22Rv1 (cell line): Measurements from ENCODE around the gene FCAMR.

ENCODE experiments used
- H3K27ac ChIP-seq: fragments of 450-650 bp; 2 replicates; pipeline ENCODE4 v1.5.1; 2017
- ZFX ChIP-seq: fragments of 450-650 bp; IDR thresholded peaks from 2 replicates; pipeline ENCODE4 v1.6.1; 2017; ENCODE audit warnings: antibody characterized with exemption, borderline replicate concordance
- TF ChIP-seq, protein P1 (sequence below): fragments of 450-650 bp; IDR thresholded peaks from 2 replicates; pipeline ENCODE4 v1.5.1; 2017; ENCODE audit warnings: mild to moderate bottlenecking

Gene FCAMR

DNA sequence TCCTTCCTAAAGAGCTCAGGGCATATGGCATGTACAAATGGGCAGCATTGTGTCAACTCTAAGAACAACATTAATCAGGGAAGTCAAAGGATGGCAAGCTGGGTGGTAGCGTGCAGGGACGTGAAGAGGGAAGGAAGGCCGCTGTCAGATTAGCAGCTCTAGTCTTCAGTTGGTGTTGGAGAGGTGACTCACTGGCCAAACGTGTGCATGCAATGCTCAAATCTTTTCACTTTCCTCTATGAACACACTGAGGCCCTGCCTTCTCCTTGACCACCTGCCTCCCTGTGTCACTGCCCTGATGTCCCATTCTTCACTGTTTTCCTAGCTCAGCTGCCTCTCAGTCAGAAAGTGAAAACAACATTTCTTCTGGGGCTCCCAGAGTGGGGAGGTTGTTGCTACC is 18.1 kb downstream of the FCAMR start:
- TF ChIP-seq ZFX = no peak
- TF ChIP-seq, protein P1, sequence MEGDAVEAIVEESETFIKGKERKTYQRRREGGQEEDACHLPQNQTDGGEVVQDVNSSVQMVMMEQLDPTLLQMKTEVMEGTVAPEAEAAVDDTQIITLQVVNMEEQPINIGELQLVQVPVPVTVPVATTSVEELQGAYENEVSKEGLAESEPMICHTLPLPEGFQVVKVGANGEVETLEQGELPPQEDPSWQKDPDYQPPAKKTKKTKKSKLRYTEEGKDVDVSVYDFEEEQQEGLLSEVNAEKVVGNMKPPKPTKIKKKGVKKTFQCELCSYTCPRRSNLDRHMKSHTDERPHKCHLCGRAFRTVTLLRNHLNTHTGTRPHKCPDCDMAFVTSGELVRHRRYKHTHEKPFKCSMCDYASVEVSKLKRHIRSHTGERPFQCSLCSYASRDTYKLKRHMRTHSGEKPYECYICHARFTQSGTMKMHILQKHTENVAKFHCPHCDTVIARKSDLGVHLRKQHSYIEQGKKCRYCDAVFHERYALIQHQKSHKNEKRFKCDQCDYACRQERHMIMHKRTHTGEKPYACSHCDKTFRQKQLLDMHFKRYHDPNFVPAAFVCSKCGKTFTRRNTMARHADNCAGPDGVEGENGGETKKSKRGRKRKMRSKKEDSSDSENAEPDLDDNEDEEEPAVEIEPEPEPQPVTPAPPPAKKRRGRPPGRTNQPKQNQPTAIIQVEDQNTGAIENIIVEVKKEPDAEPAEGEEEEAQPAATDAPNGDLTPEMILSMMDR = no peak
- peak overlapping the region; percentile 68 for H3K27ac ChIP-seq

DNA sequence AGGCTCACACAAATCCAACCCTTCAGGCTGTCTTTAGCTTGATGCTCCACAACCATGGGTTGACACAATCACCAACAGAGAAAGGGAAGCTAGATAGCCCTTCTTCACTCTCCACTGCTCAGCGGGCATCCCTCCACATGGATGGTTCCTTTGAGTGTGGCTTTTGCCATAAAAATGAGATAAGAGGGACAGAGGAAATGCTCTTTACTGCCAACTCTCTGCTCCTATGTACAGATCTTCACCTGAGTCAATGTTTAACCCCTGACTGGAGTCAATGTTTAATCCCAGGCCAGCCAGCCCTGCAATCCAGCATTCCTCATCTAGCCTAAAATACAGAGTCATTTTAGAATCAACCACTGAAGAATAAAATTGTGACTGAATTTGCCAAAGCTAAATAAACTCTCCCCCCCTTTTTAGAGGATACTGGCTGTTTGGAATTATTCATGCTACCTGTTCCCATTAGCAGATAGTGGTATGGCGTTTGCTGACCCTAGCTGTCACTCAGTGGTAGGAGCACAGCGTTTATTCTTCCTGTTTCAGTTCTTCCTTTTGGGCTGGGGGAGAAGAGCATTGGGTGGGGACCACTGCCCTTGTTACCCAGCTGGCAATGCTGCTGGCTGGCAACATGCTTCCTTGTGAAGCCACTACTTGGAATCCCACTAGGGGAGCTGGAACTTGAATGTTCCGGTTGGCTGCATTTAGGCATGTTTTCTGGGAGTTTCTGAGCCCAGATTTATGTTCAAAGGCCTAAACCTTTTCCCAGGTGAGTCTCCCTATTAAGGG is 18.8 kb downstream of the FCAMR start:
- peak overlapping the region; percentile 68 for H3K27ac ChIP-seq
- no peak for TF ChIP-seq ZFX
- TF ChIP-seq, protein P1 = no peak

DNA sequence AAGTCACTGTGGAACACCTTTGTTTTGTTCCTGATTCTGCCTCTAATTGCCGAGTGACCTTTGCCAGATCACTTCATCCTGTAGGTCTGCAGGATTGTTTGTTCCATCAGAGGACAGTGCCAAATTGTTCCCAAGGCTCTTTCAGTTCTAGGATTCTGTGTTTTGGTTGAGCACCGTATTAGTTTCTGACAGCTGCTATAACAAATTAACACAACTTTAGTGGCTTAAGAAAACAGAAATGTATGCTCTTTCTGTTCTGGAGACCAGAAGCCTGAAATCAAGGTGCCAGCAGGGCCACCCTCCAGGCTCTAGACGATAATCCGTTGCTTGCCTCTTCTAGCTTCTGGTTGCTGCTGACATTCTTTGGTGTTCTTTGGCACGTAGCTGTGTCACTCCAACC is 20.6 kb downstream of the FCAMR start:
- TF ChIP-seq, protein P1 = no peak
- TF ChIP-seq ZFX = no peak
- H3K27ac ChIP-seq = no peak overlapping the region

DNA sequence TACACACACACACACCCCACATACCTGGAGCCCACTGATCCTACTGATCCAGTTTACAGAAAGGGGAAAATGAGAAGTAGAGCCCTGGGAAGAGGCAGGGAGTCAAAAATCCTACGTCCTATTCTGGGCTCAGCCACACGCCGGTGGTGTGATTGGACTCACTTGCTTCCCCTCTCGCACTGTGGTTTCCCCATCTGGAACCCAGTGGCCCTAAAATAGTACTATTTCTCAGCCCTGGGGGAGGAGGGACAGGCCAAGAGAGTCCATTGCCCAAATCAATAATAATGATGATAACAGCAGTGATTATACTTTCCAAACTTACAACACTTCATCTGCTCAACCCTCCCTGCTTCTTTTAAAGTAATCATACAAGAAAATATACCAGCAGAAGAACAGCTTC is 21.1 kb downstream of the FCAMR start:
- no peak for TF ChIP-seq ZFX
- TF ChIP-seq, protein P1 = no peak
- H3K27ac ChIP-seq = no peak overlapping the region

DNA sequence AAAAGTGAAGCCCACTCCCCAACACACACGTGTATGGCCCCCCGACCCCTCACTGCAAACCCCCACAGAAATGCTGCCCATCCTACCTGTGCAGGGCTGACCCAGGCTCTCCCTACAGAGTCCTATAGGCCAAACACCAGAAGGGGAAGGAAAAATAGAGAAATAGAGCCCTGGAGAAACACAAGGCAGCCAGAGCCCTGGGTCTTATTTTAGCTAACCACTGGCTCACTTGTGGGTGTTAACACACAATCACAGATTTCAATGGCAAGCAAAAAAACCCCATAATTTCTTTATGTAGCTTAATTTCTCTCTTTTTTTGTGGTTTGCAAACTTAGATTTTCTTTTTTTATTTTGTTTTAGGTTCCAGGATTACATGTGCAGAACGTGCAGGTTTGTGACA is 23.0 kb downstream of the FCAMR start:
- no peak for TF ChIP-seq ZFX
- TF ChIP-seq, protein P1 = no peak
- no peak overlapping the region for H3K27ac ChIP-seq

DNA sequence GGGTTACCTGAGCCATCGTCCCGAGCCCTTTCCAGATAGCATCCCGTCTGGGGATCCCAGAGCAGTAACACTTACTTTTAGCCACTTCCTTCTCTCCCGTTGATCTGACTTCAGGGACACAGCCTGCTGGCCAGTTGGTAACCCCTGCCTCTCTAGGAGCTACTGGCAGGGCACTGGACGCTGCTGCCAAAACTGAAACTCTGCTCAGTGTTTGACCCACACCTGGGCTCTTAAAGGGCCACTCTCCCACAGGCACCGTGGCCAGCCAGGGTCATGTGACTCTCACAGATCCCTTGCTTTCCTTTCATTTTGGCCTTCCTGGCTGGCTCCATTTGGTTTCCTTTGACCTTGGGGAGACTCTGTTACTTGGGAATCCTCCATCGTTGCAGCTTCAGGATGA is 24.0 kb downstream of the FCAMR start, which contains the start of gene PIGR:
Gene PIGR, minus strand, starts transcription at position 206 of the 400 bp plus-strand sequence. CDS start 5,935 bp downstream, outside the sequence.
- TF ChIP-seq, protein P1 = no peak
- no peak for TF ChIP-seq ZFX

DNA sequence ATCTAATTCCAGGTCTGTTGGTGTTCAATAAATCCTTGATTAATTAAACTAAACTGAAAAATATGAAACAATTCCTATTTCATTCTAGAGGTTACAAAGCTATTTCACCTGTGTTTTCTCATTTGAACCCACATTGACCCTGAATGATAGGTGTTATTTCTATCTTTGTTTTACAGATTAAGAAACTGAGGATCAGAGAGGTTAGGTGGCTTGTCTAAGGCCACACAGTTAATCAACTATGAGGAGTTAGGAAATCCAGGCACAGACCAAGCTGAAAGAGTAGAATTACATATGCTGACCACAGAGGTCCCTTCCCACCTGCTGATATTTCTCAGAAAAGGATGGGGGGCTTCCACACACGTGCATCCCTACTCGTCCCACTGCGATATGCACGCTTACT is 24.5 kb downstream of the FCAMR start:
- TF ChIP-seq, protein P1 = no peak
- TF ChIP-seq ZFX = no peak

More for the DNA sequence above, 24.0 kb downstream of the FCAMR start, which contains the start of gene PIGR:
- no peak within 1 kb of the TSS for H3K27ac ChIP-seq

More for the DNA sequence above, 24.5 kb downstream of the FCAMR start:
- no peak overlapping the region for H3K27ac ChIP-seq
